SK-N-SH treated with all-trans-retinoic acid at 6 μM for 48 hours (cell line): ENCODE measurements around the gene ZFAND3.

Source experiments
- ARNTL ChIP-seq: fragments of 450-650 bp; formaldehyde crosslinking; IDR thresholded peaks from 2 replicates; pipeline ENCODE4 v1.5.0; 2020; ENCODE audit warnings: low read depth, mild to moderate bottlenecking, moderate library complexity, borderline replicate concordance
- BACH2 ChIP-seq: fragments of 250-450 bp; sonication (Bioruptor Pico); IDR thresholded peaks from 2 replicates; pipeline ENCODE4 v1.9.0; 2021; ENCODE audit warnings: mild to moderate bottlenecking, borderline replicate concordance
- CREB5 ChIP-seq: fragments of 250-450 bp; sonication (Bioruptor Pico); IDR thresholded peaks from 2 replicates; pipeline ENCODE4 v1.5.1; 2020; ENCODE audit warnings: low read depth, mild to moderate bottlenecking, moderate library complexity
- CSDC2 ChIP-seq: fragments of 250-450 bp; sonication (Bioruptor Pico); IDR thresholded peaks from 2 replicates; pipeline ENCODE4 v1.5.0; 2020; ENCODE audit warnings: mild to moderate bottlenecking, moderate library complexity
- CSRNP3 ChIP-seq: fragments of 250-450 bp; sonication (Bioruptor Pico); IDR thresholded peaks from 2 replicates; pipeline ENCODE4 v1.5.1; 2021; ENCODE audit warnings: mild to moderate bottlenecking, moderate library complexity
- ESRRG ChIP-seq: fragments of 250-450 bp; sonication (Bioruptor Pico); IDR thresholded peaks from 2 replicates; pipeline ENCODE4 v1.6.1; 2021; ENCODE audit warnings: mild to moderate bottlenecking
- GLIS3 ChIP-seq: fragments of 250-450 bp; sonication (Bioruptor Pico); IDR thresholded peaks from 2 replicates; pipeline ENCODE4 v1.5.0; 2020; ENCODE audit warnings: mild to moderate bottlenecking, moderate library complexity
- ISL1 ChIP-seq: fragments of 250-450 bp; sonication (Bioruptor Pico); IDR thresholded peaks from 2 replicates; pipeline ENCODE4 v2.1.2; 2022; ENCODE audit warnings: mild to moderate bottlenecking, moderate library complexity
- PATZ1 ChIP-seq: fragments of 250-450 bp; sonication (Bioruptor Pico); IDR thresholded peaks from 2 replicates; pipeline ENCODE4 v1.8.0; 2020; ENCODE audit warnings: mild to moderate bottlenecking, moderate library complexity, borderline replicate concordance
- SNAI2 ChIP-seq: fragments of 250-450 bp; sonication (Bioruptor Pico); IDR thresholded peaks from 2 replicates; pipeline ENCODE4 v1.5.0; 2020; ENCODE audit warnings: mild to moderate bottlenecking, moderate library complexity
- TOX ChIP-seq: fragments of 250-450 bp; sonication (Bioruptor Pico); IDR thresholded peaks from 2 replicates; pipeline ENCODE4 v1.8.0; 2021; ENCODE audit warnings: mild to moderate bottlenecking, moderate library complexity, borderline replicate concordance
- ZC3H10 ChIP-seq: fragments of 250-450 bp; sonication (Bioruptor Pico); IDR thresholded peaks from 2 replicates; pipeline ENCODE4 v1.5.1; 2021; ENCODE audit warnings: mild to moderate bottlenecking, moderate library complexity
- ZFP3 ChIP-seq: fragments of 250-450 bp; sonication (Bioruptor Pico); IDR thresholded peaks from 2 replicates; pipeline ENCODE4 v1.5.0; 2020; ENCODE audit warnings: mild to moderate bottlenecking, moderate library complexity
- ZNF8 ChIP-seq: fragments of 450-650 bp; formaldehyde crosslinking; IDR thresholded peaks from 2 replicates; pipeline ENCODE4 v1.5.0; 2020; ENCODE audit warnings: mild to moderate bottlenecking, moderate library complexity

GRCh38 chr6:38040254-38040653 is 220.7 kb downstream of the ZFAND3 start:
- TF ChIP-seq ISL1 (CRISPR knock-in tag): no peak
- TF ChIP-seq ARNTL: no peak
- TF ChIP-seq ZFP3: no peak
- no peak for TF ChIP-seq TOX (CRISPR knock-in tag)
- no peak for TF ChIP-seq ZC3H10 (CRISPR knock-in tag)
- no peak for TF ChIP-seq CSRNP3 (CRISPR knock-in tag)
- no peak for TF ChIP-seq ESRRG (CRISPR knock-in tag)
- no peak for TF ChIP-seq SNAI2 (CRISPR knock-in tag)
- no peak for TF ChIP-seq ZNF8
- no peak for TF ChIP-seq CREB5
- no peak for TF ChIP-seq CSDC2 (CRISPR knock-in tag)
- TF ChIP-seq BACH2 (CRISPR knock-in tag): no peak
- TF ChIP-seq PATZ1 (CRISPR knock-in tag): no peak
- TF ChIP-seq GLIS3: no peak
